ENCODE results near the gene CHRNA7.

Gene CHRNA7

DNA sequence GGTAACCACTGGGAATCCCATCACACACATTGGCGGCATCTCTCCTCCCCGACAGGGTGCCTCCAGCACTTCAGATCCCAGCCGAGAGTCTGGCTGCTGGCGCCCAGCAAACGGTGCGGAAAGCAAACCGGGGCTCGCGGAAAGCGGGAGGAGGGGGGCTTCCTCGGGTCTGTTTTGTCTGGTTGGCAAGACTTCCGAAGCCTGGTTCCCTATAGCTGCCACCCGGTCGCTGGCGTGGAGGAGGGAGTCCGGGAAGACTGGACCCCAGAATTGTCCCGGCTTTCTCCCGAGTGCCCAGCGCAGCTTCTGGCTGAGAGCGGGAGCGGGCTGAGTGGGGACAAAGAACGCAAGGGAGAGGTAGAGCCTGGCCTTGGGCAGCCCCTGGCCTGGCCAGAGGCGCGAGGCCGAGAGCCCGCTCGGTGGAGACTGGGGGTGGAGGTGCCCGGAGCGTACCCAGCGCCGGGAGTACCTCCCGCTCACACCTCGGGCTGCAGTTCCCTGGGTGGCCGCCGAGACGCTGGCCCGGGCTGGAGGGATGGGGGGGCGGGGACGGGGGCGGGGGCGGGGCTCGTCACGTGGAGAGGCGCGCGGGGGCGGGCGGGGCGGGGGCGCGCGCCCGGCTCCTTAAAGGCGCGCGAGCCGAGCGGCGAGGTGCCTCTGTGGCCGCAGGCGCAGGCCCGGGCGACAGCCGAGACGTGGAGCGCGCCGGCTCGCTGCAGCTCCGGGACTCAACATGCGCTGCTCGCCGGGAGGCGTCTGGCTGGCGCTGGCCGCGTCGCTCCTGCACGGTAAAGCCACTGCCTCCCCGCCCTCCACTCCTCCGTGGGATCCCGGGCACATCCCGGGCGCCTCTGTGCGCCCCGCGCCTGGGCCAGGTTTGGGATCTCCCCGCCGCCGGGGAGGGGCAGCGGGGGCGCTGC lies at the start of gene CHRNA7:
Gene CHRNA7, plus strand, starts transcription at position 654 of the 920 bp plus-strand sequence. Its CDS starts 80 bp downstream, at position 734.
- peak; percentile 56 for DNase-seq

DNA sequence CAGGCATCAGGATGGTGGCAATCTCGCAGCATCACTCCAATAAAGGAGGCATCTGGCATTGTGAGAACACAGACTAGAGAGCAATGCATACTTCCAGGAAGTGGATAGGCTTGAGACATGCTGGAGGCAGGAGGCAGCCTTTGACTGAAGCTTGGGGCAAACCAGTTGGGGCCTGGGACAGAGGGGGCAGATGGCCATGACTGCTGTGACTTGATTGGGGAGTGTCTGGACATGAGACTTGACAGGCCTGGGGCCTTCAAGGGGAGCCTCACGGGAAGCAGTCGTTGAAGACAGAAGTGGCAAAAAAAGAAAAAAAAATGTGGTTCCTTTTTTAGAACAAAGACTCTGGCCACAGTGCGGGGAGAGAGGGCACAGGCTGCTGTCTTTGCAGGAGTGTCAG lies 44.7 kb upstream of the CHRNA7 start:
- no peak for DNase-seq

DNA sequence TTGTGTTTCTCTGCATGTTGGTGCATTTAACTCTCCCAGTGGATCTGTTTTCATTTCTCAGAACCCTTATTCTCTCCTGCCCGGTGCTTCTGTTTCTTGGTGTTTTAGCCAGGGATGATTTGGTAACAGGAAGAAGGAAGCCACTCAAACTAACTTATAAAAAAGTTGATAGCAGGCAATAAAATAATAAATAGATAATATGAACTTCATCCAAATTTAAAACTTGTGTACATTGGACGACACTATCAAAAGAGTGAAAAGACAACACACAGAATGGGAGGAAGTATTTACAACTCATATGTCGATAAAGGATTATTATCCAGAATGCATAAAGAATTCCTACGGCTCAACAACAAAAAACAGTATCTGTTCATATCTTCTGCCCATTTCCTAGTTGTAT lies 37.3 kb upstream of the CHRNA7 start:
- DNase-seq, result no peak

DNA sequence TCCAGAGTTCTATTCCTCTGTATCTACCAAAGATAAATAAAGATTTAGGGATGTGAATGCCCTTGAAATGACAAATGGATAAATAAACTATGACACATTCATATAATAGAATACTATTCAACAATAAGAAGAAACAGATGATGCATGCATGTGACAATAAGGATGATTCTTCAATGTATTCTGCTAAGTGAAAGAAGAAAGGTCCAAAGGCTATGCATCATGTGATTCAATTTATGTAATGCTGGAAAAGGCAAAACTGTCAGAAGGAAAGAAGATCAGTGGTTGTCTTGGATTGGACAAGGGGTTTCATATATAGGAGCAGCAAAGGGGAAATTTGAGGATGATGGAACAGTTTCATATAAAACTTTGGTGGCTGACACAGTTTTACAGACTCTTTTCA lies 32.6 kb upstream of the CHRNA7 start:
- no peak for DNase-seq

DNA sequence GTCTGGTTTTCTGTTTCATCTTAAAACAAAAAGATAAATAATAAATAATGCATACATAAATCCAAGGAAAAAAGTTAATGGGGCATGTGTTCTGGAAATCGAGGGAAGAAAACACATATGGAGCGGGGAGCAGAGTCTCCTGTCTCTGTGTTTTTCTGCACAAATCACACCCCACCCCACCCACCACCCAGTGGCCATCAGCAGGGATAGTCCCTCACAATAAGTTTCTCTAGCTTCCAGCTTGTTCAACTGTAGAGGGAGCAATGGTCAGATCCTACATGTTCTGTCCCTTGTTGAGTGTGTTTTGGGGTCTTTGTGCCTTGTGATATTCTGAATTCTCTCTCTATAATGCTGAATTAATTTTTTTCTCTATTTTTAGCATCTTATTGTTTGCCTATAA lies 26.8 kb upstream of the CHRNA7 start:
- no peak for DNase-seq

DNA sequence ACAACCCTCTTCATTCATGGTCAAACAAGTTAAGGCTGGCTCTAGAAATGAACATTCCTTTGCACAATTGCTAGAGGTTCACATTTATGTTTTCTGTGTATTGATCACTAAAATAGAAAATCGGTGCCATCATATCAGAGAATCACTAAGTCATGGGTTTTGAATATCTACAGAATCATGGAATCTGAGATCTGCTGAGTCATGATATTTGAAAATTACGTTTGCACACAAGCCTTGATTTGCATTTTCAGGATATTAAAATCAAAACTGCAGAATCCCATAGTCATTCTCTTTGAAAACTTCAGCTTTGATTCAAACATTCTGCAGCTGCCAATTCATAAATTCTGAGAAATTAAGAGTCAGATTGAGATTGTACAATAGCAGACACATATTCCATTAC lies 26.1 kb upstream of the CHRNA7 start:
- DNase-seq, result no peak

DNA sequence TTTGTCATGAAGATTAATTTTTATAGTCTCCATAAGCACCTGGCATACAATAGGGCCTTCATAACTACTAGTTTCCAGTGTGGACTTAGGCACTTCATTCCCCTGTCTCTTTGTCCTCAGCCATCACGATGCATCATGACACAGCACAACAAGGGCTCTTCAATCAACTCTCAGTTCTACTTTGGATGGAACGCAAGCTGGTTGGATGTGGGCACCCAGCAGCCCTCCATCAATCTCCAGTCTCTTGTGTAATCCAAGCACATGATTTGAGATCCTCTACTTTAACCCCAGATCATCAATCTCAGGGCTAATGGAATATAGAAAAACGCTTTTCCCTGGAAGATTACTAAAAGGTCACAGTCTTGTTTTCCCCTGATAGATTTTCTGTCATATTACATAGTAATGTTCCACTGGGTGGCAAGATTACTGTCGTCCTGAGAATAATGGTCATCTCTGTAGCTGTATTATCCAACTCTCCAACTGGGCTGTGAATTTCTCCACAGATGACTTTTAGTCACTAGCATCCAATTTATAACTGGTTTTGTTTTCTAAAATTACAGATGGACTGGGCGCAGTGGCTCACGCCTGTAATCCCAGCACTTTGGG lies 22.9 kb upstream of the CHRNA7 start:
- no peak for DNase-seq

DNA sequence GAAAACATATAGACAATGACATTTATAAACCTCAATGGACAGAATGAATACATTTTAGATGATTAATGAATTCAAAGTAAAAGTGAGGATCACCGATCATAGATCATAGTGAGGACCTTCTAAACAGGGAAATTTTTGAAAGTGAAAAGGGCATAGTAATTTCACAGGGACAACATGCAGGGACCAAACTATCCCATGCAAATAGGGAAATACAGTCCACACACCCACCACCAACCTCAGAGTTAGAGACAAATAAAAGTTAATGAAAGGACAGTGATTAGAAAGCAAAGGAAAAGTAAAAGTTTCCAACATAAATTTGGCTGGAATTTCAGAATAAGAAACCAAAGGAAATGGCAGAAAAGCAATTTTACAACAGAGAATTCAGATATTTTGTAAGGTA lies 15.4 kb upstream of the CHRNA7 start:
- DNase-seq, result no peak

DNA sequence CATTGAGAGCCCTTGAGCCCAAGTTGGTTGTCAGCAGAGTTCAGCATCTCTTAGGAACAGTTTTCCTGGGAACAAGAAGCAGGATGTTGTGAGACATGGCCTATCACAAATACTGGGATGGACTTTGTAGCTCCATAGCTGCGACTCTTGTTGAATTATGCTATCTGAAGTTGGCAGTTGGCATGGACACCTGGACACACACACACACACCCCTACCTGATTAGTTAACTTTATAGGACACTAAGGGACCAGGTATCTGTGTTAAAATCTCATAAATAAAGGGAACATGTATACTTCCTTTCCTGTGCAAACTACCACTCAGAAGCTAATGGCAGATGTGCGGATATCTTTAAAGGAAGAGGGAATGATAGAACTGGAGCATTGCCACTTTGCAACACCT lies 10.2 kb upstream of the CHRNA7 start:
- no peak for DNase-seq

DNA sequence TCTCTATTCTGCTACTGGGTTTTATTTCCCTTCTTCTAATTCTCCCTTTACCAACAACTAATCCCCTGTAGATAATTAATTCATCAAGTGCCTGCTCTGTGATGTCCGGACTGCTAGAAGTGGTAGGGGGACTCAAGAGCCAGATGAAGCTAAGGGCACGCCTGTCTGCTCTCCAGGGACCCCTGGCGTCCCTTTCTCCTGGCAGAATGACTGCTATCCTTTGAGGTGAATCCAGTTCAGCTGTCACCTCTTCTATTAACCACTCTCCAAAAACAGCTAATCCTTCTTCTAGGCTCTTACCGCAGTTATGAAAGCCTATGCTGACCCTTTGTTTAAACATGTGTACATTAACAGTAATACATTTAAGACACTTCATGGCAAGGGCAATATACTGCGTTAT lies 1.4 kb upstream of the CHRNA7 start:
- DNase-seq, result no peak

DNA sequence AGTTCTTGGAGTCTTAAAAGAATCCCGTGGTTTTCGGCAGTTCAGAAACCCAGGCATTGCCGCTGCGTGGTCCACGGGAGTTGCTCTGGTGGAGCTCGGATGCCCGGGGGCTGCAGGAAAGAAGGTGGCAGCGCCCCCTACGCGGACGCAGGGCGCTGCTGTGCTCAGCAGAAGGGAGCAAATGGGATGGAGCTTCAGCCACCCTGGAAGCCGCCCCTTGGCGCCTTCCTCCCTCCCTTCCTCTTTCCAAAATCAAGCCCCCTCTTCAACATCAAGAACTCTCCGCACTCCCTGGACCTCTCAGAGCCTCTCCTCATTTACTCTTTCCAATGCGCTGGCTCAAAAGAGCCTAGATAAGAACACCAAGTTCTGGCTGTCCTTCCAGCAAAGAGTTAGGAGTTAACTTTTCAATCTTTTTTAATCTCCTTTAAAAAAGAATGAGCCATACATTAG lies 880 bp upstream of the CHRNA7 start:
- peak; percentile 12 for DNase-seq

DNA sequence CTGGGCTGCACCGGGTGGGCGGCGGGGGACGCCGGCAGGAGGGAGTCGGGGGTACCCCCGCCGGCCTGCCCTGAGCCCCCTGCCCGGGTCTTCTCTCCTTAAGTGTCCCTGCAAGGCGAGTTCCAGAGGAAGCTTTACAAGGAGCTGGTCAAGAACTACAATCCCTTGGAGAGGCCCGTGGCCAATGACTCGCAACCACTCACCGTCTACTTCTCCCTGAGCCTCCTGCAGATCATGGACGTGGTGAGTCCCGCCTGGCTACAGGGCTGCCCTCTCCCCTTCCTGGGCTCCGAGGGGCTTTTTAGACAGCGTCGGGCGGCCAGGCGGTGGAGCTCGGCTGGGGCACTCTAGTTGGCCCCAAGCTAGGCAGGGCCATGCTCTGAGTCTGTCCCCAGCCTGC lies 480 bp downstream of the CHRNA7 start:
- no peak for DNase-seq

DNA sequence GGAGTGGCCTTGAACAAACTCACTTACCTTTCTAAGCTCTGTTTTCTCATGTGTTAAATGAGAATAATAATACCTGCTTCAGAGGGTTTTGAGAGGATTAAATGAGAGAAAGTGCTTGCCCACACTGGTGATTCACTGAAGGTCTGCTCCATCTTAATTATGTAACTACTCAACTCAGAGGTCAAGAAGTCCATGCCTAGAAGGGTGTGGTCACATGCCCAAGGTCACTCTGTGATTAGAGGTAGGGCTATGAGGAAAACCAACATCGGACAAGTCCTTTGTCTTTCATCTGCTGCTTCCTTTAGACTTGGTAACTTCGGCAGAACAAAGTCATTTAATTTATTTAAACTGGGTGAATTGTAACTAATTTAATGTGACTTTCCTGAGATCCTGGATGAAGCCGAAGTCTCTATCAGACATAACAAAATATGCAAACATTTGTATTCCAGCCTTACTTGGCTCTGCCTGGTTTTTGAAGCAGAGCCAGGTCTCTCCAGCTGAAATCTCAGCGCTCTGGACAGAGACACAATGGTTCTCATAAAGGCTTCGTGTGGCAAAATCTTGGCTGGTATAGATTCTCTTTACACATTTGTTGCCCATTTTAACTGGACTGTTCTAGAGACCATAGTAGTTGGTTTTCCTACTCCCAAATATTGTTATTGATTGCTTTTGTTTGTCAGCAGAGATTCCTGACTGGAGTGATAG lies 3.0 kb downstream of the CHRNA7 start:
- DNase-seq, result no peak

DNA sequence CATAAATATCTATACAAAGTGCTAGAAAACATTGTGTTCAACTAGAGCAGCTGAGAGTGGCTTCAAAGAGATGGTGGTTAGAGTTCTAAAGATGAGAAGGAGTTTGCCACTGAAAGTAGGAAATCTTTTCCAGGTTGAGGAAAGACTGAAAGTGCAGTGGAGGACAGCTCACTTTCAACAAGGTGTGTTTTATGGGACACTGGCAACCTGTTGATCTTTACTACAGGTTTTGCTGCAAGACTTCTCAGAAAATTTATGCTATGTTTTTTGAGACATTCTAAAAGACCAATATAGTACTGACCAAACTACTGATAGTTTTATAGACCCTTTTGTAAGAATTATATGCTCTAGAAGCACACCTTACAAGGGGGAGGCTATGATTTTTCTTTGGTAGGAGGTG lies 3.8 kb downstream of the CHRNA7 start:
- DNase-seq, result no peak

DNA sequence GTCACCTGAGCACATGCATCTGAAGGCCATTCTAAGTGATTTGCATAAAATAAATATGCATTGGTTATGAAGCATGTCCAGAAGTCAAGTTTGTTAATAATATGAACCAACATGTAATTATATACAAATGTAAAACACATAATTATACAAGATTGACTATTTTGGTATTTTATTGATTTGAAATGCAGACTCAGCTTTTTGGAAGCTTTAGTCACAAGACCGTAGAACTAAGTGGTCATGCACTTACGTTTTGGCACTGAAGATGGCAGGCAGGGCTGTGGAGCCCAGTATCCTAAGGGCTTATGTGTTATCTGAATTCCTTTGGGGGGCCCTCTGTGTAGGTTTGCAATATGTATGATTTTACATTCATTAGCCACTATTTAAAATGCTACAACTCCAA lies 5.0 kb downstream of the CHRNA7 start:
- DNase-seq, result no peak

DNA sequence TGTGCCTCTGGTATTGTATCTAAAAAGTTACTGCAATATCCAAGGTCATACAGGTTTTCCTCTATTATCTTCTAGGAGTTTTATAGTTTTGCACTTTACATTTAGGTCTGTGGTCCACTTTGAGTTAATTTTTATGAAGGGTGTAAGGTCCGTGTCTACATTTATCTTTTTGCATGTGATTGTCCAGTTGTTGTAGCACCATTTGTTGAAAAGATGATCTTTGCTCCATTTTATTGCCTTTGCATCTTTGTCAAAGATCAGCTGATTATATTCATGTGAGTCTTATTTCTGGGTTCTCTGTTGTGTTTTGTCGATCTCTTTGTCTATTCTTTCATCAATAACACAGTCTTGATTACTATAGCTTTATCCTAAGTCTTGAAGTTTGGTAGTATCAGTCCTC lies 6.7 kb downstream of the CHRNA7 start:
- DNase-seq, result no peak

DNA sequence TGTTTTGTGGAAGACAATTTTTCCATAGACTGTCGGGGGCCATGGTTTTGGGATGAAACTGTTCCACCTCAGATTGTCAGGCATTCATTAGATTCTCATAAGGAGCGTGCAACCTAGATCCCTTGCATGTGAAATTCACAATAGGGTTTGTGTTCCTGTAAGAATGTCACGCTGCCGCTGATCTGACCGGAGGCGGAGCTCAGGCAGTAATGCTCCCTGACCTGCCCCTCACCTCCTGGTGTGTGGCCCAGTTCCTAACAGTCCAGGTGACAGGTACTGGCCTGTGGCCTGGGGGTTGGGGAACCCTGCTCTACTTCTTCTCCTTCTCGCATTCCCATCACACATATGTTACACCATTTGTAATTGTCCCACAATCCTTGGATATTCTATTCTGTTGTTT lies 11.0 kb downstream of the CHRNA7 start:
- DNase-seq, result no peak

DNA sequence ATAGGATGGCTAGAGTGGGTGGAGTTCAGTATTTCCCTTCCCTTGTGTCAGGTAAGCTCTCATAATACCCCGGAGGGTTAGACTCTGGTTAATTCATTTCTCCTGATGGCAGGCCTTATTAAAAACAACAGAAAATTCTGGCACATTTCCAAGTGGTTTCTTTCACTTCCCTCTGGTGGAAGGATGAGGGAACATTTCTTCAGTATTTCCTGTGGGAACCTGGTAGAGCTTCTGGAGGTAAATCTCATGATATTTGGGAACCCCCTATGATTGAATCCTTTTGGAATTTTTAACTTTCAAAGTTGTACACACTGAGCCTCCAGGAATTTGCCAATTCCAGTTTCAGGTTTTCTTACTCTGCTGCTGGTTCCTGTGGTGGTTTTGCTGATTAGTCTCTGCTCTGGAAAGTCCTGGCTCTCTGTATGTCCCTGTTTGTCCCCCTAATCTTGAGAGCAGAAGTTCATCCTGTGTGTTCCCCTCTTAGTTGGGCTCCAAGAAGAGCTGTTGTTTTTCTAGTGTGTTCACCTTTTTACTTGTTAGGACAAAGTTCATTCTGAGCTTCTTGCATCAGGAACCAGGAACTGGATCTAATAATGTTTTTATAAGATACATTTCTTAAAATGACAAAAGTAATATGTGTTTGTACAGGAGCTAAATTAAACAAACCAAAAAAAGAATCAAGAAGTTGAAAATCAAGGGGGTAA lies 12.1 kb downstream of the CHRNA7 start:
- no peak for DNase-seq

DNA sequence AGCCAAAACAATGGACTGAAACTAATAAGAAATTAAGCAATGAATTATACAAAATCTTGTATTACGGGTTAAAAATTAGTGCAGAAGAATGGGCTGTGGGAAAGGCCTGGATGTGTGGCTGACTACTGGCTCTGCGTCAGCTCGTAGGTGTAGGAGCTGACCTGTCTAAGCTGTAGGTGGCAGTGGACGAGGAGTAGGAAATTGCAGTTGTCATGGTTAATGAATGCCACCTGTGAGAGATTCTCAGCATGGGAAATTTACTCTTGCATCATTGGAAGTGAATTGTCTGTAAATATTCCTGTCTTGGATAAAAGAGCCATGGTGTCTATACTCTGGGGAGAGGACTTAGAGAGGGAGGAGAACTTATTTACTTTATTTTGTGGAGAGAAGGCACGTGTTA lies 23.4 kb downstream of the CHRNA7 start:
- no peak for DNase-seq

DNA sequence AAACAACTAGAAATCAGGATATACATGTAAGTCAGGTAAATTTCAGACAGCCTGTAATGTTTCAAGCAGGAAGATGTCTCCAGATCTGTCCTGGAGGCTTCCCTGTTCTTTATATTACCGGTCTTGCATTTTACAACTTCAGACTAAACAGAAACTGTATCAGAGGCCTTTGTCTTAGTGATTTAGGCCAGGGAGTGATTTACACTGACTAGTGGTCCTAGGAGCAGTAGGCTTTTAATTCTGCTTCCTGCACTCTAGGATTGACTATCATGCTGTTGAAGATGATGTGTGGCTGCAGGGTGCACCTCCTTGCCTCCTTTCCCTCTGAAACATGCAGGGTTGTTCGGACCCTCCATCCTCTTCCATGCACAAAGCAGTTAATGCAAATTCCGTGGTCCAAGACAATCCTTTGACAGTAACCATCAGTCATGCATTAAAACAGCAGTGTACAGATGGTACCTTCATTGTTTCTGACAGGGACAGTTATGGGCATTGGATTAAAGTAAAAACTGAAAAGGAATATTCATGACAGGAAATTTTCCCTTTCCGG lies 27.6 kb downstream of the CHRNA7 start:
- DNase-seq, result no peak

DNA sequence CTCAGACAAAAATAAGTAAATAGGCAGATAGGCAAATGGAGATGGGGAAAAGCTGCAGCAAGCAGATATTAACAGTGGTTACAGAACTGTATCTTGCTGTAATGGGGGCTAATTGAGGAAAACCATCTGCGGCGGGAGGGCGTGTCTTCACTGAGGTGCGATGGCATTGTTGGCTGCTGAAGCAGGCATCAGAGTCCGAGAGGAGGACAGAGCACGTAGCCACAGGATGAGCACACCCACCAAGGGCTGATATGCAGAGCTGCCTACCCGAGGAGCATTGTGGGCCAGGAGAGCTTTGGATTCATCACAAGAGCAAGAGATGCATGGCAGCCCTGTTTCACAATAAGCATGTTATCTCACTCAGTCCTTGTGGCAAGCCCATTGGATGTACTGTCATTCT lies 30.4 kb downstream of the CHRNA7 start:
- DNase-seq, result no peak

DNA sequence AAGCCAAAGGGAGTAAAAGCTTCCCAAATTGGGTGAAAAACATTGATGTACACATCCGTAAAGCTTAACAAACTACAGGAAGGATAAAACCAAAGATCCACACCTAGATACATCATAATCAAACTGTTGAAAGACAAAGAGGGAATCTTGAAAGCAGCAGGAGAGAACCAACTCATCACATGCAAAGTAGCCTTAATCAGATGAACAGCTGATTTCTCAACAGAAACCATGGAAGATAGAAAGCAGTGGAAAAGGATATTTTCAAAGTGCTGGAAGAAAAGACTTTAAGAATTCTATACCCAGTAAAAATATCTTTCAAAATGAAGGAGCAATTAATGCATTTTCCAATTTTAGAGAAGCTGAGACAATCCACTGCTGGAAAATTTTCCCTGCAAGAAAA lies 36.8 kb downstream of the CHRNA7 start:
- no peak for DNase-seq

DNA sequence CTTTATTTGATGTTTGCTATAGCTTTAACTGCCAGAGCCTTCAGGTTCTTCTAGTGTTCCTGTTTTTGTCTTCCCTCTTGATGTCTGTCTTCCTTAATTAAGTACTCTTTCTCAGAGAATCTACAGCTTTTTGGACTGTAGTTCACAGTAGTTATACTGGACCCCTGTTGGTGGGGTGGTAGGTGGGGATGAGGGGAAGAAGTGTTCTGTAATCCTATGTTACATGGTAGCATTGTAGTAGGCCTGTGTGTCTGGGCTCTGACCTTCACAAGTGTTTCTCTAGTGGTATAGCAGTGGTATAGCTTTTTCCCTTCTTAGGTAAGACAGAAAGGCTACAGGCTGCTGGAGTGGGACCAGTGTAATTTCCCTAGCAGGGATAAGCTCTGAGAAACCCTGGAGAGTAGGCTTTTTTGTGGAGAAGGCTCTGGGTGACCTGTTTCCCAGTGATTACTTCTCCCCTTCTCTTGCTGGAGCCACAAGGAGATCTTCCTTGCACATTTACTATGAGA lies 59.6 kb downstream of the CHRNA7 start:
- DNase-seq, result no peak

All from stimulated activated CD4-positive, alpha-beta T cell treated with anti-CD3 and anti-CD28 coated beads, Interleukin-15, amount 100 ng/mL, for 24 hours (primary cell).